Osteocyte (in vitro differentiated cells): Measurements from ENCODE around the gene RAMP1. TPM values are rescaled to one million over a fixed set of nuclear protein-coding genes. Genes with fewer than 3 reads are reported as not detected.

Experiments used
- DNase-seq: peaks from one replicate; pipeline ENCODE4 v3.0.0; 2021; ENCODE audit warnings: mixed read lengths; ENCODE audit not compliant: unreplicated experiment; ENCODE audit errors: extremely low spot score
- H3K27ac Mint-ChIP-seq: one replicate; pipeline ENCODE4 v1.8.0; 2021; ENCODE audit warnings: mild to moderate bottlenecking, mixed read lengths; ENCODE audit not compliant: unreplicated experiment
- H3K27me3 Mint-ChIP-seq: one replicate; pipeline ENCODE4 v1.8.0; 2021; ENCODE audit warnings: mixed read lengths; ENCODE audit not compliant: unreplicated experiment
- H3K36me3 Mint-ChIP-seq: one replicate; pipeline ENCODE4 v1.8.0; 2021; ENCODE audit warnings: mixed read lengths; ENCODE audit not compliant: unreplicated experiment
- H3K4me1 Mint-ChIP-seq: one replicate; pipeline ENCODE4 v1.8.0; 2021; ENCODE audit warnings: mixed read lengths; ENCODE audit not compliant: unreplicated experiment
- H3K4me3 Mint-ChIP-seq: one replicate; pipeline ENCODE4 v1.8.0; 2021; ENCODE audit warnings: mild to moderate bottlenecking, moderate library complexity, mixed read lengths; ENCODE audit not compliant: unreplicated experiment
- H3K9me3 Mint-ChIP-seq: one replicate; pipeline ENCODE4 v1.8.0; 2021; ENCODE audit warnings: mixed read lengths; ENCODE audit not compliant: unreplicated experiment
- CTCF ChIP-seq: fragments of 200-600 bp; sonication (generic); IDR thresholded peaks from 2 replicates; pipeline ENCODE4 v1.5.0; 2021; ENCODE audit warnings: antibody characterized with exemption, mild to moderate bottlenecking, moderate library complexity
- total RNA-seq: library from RNA; stranded (reverse); gene quantifications from 2 replicates; pipeline ENCODE4 v1.2.1, GENCODE V29; 2021

Gene RAMP1
- total RNA-seq, 1 donor from 2014 or later = 93.4 TPM

- peaks cover 28% of the 10 kb centered on the region for H3K4me1 Mint-ChIP-seq
- H3K4me3 Mint-ChIP-seq = peak overlapping the region; percentile 32
- no peaks in the 10 kb centered on the region for H3K36me3 Mint-ChIP-seq
- peak overlapping the region; percentile 57 for H3K27ac Mint-ChIP-seq
- H3K27me3 Mint-ChIP-seq = no peaks in the 10 kb centered on the region
- peak; percentile 93 for DNase-seq
- TF ChIP-seq CTCF = peak; percentile 99
- H3K9me3 Mint-ChIP-seq = no peaks in the 10 kb centered on the region
Measured at GRCh38 chr2:237923481-237924163, 64.2 kb downstream of the RAMP1 start.

- DNase-seq = no peak
- Mint-ChIP-seq H3K36me3 (no peaks in the 10 kb centered on the region), H3K27ac (peak overlapping the region; percentile 7), H3K9me3 (no peaks in the 10 kb centered on the region), H3K4me3 (no peak overlapping the region), H3K4me1 (peaks cover 28% of the 10 kb centered on the region), H3K27me3 (no peaks in the 10 kb centered on the region)
- no peak for TF ChIP-seq CTCF
Measured at GRCh38 chr2:237924164-237924534, 64.7 kb downstream of the RAMP1 start.

- no peak for TF ChIP-seq CTCF
- Mint-ChIP-seq H3K27me3 (no peaks in the 10 kb centered on the region), H3K27ac (no peak overlapping the region), H3K9me3 (no peaks in the 10 kb centered on the region), H3K4me1 (peaks cover 45% of the 10 kb centered on the region), H3K4me3 (no peak overlapping the region), H3K36me3 (no peaks in the 10 kb centered on the region)
- DNase-seq = no peak
Measured at GRCh38 chr2:237927135-237927534, 67.7 kb downstream of the RAMP1 start.

- H3K4me1 Mint-ChIP-seq = peaks cover 45% of the 10 kb centered on the region
Measured at GRCh38 chr2:237927986-237928385, 68.6 kb downstream of the RAMP1 start.

GRCh38 chr2:237929979-237930378 is 70.6 kb downstream of the RAMP1 start:
- Mint-ChIP-seq H3K4me3 (no peak overlapping the region), H3K4me1 (peaks cover 48% of the 10 kb centered on the region), H3K27ac (no peak overlapping the region), H3K27me3 (no peaks in the 10 kb centered on the region), H3K36me3 (no peaks in the 10 kb centered on the region), H3K9me3 (no peaks in the 10 kb centered on the region)
- DNase-seq = no peak
- TF ChIP-seq CTCF = no peak

More at GRCh38 chr2:237927986-237928385, 68.6 kb downstream of the RAMP1 start:
- H3K9me3 Mint-ChIP-seq = no peaks in the 10 kb centered on the region
- no peak overlapping the region for H3K27ac Mint-ChIP-seq
- no peaks in the 10 kb centered on the region for H3K36me3 Mint-ChIP-seq
- no peak for DNase-seq
- no peak overlapping the region for H3K4me3 Mint-ChIP-seq
- TF ChIP-seq CTCF = no peak
- no peaks in the 10 kb centered on the region for H3K27me3 Mint-ChIP-seq
